Skeletal muscle satellite cell (primary cell): ENCODE measurements around the gene OR10X1.

Experiments used
- H3K27me3 ChIP-seq: 2 replicates; pipeline ENCODE4 v1.7.0; 2013; ENCODE audit warnings: low read length; ENCODE audit not compliant: control insufficient read depth, insufficient read depth
- H3K36me3 ChIP-seq: 2 replicates; pipeline ENCODE4 v1.7.0; 2013; ENCODE audit warnings: mild to moderate bottlenecking, control low read depth, low read length; ENCODE audit not compliant: insufficient read depth
- H3K4me1 ChIP-seq: 2 replicates; pipeline ENCODE4 v1.7.0; 2013; ENCODE audit warnings: low read length; ENCODE audit not compliant: control insufficient read depth, insufficient read depth
- H3K4me2 ChIP-seq: 2 replicates; pipeline ENCODE4 v1.7.0; 2013; ENCODE audit warnings: mild to moderate bottlenecking, low read length
- H3K4me3 ChIP-seq: 2 replicates; pipeline ENCODE4 v1.7.0; 2013; ENCODE audit warnings: low read length
- H3K9ac ChIP-seq: 2 replicates; pipeline ENCODE4 v1.7.0; 2013; ENCODE audit warnings: mild to moderate bottlenecking, low read depth, low read length, moderate library complexity
- H3K9me3 ChIP-seq: replicated peaks from 2 replicates; pipeline ENCODE4 v1.7.0; 2013; ENCODE audit warnings: mild to moderate bottlenecking, control low read depth, low read length

The OR10X1 gene

DNA sequence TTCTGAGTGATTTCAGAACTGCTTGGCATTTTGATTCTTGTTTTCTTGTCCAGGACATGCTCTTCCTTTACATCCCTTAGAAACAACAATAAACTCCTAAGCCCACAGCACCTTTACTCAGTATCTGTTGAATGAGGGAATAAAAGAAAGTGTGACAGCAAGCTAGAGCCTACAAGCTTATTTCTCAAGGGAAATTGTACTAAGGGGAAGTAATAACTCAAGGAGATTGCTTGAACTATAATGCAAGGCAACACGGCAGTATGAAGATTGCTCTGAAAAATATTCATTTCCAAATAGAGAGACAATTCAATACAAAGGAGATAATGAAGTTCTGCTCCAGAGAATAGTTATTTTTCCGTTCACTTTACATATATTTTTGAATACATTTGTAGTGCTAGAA is 15.8 kb downstream of the OR10X1 start:
- Histone ChIP-seq H3K36me3 (no peaks in the 10 kb centered on the region), H3K4me2 (no peak overlapping the region), H3K9me3 (no peaks in the 10 kb centered on the region), H3K4me3 (no peak overlapping the region), H3K4me1 (no peaks in the 10 kb centered on the region), H3K27me3 (no peaks in the 10 kb centered on the region), H3K9ac (no peak overlapping the region)

DNA sequence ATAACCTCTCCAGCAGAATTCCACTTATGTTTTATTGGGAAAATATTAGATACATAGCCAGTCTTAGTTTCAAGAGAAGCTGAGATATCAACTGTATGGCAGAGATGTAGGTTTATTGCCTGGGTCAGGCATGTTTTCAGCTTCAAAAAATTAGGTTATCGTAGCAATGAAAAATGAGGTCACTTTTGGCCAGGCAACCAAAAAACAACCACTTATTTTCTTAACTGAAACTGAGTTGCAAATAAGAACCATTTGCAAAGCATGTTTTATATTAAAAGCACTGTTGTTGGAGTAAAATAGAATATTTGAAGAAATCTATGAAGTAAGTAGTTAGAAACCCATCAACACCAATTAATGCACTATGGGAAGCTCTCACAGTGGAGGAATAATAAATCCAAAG is 20.0 kb downstream of the OR10X1 start:
- no peak overlapping the region for H3K4me2 ChIP-seq
- no peak overlapping the region for H3K9ac ChIP-seq
- H3K4me1 ChIP-seq, result no peaks in the 10 kb centered on the region
- no peak overlapping the region for H3K4me3 ChIP-seq
- no peaks in the 10 kb centered on the region for H3K9me3 ChIP-seq
- no peaks in the 10 kb centered on the region for H3K27me3 ChIP-seq
- no peaks in the 10 kb centered on the region for H3K36me3 ChIP-seq

DNA sequence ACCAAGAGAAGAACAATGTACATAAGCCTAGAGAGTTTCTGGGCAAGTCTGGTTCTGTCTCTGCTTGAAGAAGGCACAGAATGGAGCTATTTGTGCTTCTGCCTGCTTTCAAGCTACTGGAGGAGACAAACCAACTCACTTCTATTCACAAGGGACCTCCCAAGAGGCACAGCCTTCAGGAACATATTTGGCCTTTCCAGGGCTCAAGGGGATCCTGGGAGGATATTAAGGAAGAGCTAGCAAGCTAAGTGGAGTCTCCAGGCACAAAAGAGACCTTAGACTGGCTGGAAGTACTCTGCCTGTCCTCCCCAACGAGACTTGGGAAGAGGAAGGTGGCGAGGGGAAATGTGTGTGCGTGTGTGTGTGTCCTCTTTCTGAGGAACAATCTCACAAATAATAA is 25.3 kb downstream of the OR10X1 start, which contains the start of gene OR6Y1:
Gene OR6Y1, minus strand, starts transcription at position 54 of the 400 bp plus-strand sequence. CDS start 6,300 bp downstream, outside the sequence.
- no peaks in the 10 kb centered on the region for H3K9me3 ChIP-seq
- H3K4me3 ChIP-seq, result no peak within 1 kb of the TSS
- no peak within 1 kb of the TSS for H3K4me2 ChIP-seq
- H3K9ac ChIP-seq, result no peak within 1 kb of the TSS
- no peaks in the 10 kb centered on the region for H3K27me3 ChIP-seq
- H3K4me1 ChIP-seq, result no peaks in the 10 kb centered on the region
- H3K36me3 ChIP-seq, result no peaks in the 10 kb centered on the region

GRCh38 chr1:158552296-158552695 is 27.4 kb downstream of the OR10X1 start:
- Histone ChIP-seq H3K36me3 (no peaks in the 10 kb centered on the region), H3K27me3 (no peaks in the 10 kb centered on the region), H3K4me1 (no peaks in the 10 kb centered on the region), H3K9ac (no peak overlapping the region), H3K9me3 (no peaks in the 10 kb centered on the region), H3K4me3 (no peak overlapping the region), H3K4me2 (no peak overlapping the region)

- Histone ChIP-seq H3K4me2 (no peak overlapping the region), H3K4me1 (no peaks in the 10 kb centered on the region)
Measured at GRCh38 chr1:158547533-158547932, 32.2 kb downstream of the OR10X1 start.

GRCh38 chr1:158537609-158538008 is 42.1 kb downstream of the OR10X1 start:
- no peaks in the 10 kb centered on the region for H3K9me3 ChIP-seq
- no peak overlapping the region for H3K4me2 ChIP-seq
- no peak overlapping the region for H3K4me3 ChIP-seq

More at GRCh38 chr1:158547533-158547932, 32.2 kb downstream of the OR10X1 start:
- no peaks in the 10 kb centered on the region for H3K9me3 ChIP-seq
- H3K27me3 ChIP-seq, result no peaks in the 10 kb centered on the region
- H3K9ac ChIP-seq, result no peak overlapping the region
- no peak overlapping the region for H3K4me3 ChIP-seq
- no peaks in the 10 kb centered on the region for H3K36me3 ChIP-seq

DNA sequence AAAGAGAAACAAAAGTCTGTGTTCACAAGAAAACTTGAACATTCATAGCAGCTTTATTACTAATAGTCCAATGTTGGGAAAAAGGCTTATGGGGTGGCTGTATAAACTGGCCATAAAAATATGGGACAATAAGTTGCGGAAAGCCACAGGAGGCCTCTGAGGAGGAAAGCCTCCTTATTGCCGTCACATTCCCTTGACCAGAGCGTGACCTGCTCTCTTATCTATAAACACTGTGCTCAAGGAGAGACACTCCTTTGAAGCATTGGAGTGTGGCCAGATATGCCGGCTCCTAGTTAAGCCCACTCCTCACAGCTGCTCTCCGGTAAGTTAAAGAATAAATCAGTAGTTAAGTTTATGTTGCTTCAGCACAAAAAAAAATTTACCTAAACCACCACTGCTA is 45.2 kb downstream of the OR10X1 start:
- Histone ChIP-seq H3K4me3 (no peak overlapping the region), H3K27me3 (no peaks in the 10 kb centered on the region), H3K9ac (no peak overlapping the region), H3K9me3 (no peaks in the 10 kb centered on the region), H3K36me3 (no peaks in the 10 kb centered on the region), H3K4me1 (no peaks in the 10 kb centered on the region), H3K4me2 (no peak overlapping the region)

More at GRCh38 chr1:158537609-158538008, 42.1 kb downstream of the OR10X1 start:
- Histone ChIP-seq H3K36me3 (no peaks in the 10 kb centered on the region), H3K4me1 (no peaks in the 10 kb centered on the region), H3K9ac (no peak overlapping the region), H3K27me3 (no peaks in the 10 kb centered on the region)
